Measurements from ENCODE around the gene CCDC97.

The CCDC97 gene

DNA sequence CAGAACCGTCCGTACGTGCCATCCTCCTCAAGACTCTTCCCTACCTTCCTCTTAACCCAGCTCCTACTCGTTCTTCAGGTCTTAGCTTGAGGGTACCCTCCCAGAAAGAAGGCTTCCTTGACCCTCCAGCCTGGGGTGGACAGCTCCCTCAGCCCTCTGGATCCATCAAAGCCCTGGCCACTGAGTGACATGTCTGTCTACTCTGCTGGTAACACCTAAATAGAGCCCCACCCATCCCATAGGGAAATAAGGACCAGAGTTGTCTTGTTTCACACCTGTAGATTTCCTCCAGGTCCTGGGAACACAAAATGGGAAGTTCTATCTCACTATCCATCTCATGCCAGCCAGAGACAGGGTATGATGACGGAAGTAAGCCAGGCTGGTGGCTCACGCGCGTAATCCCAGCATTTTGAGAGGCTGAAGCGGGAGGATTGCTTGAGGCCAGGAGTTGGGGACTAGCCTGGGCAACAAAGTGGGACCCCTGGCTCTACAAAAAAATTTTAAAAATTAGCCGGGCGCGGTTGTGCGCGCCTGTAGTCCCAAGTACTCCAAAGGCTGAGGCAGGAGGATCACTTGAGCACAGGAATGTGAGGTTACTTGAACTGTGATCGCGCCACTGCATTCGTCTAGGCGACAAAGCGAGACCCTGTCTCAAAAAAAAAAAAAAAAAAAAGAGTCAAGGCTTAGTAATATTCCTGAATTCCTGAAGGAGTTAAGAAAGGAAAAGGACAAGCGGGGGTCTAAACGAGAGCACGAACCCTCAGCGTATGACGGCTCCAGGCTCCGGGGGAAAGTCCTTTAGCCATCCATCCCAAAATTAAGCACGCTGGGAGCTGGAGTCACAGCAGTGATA, 566 bp upstream of the CCDC97 start:
- no peak for DNase-seq (ENCODE audit: low spot score)
- in situ Hi-C loops (cut with MboI; ENCODE audit: low sequenced_read_pairs, unreplicated experiment) = no loop called here
- TF ChIP-seq, protein P1, sequence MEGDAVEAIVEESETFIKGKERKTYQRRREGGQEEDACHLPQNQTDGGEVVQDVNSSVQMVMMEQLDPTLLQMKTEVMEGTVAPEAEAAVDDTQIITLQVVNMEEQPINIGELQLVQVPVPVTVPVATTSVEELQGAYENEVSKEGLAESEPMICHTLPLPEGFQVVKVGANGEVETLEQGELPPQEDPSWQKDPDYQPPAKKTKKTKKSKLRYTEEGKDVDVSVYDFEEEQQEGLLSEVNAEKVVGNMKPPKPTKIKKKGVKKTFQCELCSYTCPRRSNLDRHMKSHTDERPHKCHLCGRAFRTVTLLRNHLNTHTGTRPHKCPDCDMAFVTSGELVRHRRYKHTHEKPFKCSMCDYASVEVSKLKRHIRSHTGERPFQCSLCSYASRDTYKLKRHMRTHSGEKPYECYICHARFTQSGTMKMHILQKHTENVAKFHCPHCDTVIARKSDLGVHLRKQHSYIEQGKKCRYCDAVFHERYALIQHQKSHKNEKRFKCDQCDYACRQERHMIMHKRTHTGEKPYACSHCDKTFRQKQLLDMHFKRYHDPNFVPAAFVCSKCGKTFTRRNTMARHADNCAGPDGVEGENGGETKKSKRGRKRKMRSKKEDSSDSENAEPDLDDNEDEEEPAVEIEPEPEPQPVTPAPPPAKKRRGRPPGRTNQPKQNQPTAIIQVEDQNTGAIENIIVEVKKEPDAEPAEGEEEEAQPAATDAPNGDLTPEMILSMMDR (IDR thresholded peaks at IDR 0.05; ENCODE audit: borderline replicate concordance, control extremely low read depth, extremely low read depth, insufficient read depth, missing control alignments) = no peak

DNA sequence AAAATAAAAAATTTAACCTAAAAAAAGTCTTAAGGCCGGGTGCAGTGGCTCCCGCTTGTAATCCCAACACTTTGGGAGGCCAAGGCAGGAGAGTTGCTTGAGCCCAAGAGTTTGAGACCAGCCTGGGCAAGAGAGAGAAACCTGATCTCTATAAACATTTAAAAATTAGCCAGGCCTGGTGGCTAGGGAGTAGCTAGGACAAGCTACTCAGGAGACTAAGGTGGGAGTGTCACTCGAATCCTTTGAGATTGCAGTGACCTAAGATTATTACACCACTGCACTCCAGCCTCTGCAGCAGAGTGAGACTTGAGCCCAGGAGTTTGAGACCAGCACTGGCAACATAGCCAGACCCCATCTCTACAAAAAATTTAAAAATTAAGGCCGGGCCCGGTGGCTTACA, 1.1 kb downstream of the CCDC97 start:
- DNase-seq (ENCODE audit: low spot score) = no peak
- TF ChIP-seq, protein P1 (IDR thresholded peaks at IDR 0.05; ENCODE audit: borderline replicate concordance, control extremely low read depth, extremely low read depth, insufficient read depth, missing control alignments) = no peak
- in situ Hi-C loops (cut with MboI; ENCODE audit: low sequenced_read_pairs, unreplicated experiment) = no loop called here

DNA sequence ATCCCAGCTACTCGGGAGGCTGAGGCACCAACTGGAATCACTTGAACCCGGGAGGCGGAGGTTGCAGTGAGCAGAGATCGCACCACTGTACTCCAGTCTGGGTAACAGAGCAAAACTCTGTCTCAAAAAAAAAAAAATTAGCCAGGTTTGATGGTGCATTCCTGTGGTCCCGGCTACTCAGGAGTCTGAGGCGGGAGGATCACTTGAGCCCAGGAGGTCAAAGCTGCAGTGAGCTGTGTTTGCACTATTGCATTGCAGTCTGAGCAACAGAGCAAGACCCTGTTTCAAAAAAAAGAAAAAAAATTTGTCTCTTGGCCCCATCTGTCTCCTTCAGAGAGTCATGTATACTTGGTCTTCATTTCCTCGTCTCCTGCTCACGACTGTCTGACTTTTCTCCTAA, 1.6 kb downstream of the CCDC97 start:
- in situ Hi-C loops (cut with MboI; ENCODE audit: low sequenced_read_pairs, unreplicated experiment) = no loop called here
- TF ChIP-seq, protein P1 (IDR thresholded peaks at IDR 0.05; ENCODE audit: borderline replicate concordance, control extremely low read depth, extremely low read depth, insufficient read depth, missing control alignments) = no peak
- DNase-seq (ENCODE audit: low spot score) = no peak

DNA sequence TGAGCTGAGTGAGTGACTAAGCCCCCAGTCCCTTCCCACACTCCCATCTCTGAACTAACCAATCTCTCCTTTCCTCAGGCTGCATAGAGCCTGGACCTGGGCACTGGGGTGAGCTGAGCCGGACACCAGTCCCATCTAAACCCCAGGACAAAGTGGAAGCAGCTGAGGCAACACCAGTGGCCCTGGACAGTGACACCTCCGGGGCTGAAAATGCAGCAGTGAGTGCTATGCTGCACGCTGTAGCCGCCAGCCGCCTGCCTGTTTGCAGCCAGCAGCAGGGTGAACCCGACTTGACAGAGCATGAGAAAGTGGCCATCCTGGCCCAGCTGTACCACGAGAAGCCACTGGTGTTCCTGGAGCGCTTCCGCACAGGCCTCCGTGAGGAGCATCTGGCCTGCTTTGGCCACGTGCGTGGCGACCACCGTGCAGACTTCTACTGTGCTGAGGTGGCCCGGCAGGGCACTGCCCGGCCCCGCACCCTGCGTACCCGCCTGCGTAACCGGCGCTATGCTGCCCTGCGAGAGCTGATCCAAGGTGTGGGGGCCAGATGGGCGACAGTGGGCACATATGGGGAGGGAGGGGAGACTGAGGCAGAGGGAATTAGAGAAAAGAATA, 6.4 kb downstream of the CCDC97 start:
- in situ Hi-C loops (cut with MboI; ENCODE audit: low sequenced_read_pairs, unreplicated experiment) = no loop called here
- TF ChIP-seq, protein P1 (IDR thresholded peaks at IDR 0.05; ENCODE audit: borderline replicate concordance, control extremely low read depth, extremely low read depth, insufficient read depth, missing control alignments) = no peak
- DNase-seq (ENCODE audit: low spot score) = no peak

DNA sequence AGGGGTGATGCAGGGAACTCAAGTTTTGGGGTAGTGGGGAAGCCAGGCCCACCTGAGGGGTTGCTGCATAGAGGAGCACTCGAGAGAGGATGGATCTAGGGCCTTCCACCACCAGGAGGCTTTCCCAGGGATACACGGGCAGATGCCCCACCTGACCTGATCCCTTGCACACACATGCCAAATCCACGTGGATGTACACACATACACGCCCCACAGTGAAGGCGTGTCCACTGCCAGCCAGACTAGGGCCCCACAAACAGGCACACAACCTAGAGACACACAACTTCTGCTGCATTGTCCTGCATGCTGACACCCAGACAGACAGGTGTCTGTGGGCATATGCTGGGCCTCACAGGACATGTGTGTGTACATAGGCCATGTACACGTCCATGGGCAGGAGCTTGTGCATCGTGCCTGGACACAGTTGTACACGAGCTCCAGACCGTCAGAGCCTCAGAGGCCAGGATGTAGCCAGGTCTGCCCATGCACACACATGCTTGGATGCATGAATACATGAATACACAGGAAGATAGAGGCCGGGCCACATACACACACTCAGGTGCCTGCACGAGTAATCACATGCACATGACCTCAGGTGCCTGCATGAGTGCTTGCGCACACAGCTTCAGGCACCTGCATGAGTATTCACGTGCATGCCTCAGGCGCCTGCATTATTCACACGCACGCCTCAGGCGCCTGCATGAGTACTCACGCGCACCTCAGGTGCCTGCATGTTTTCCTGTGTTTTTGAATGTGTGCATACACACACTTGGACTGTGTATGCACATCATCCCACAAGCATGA, 8.9 kb downstream of the CCDC97 start:
- in situ Hi-C loops (cut with MboI; ENCODE audit: low sequenced_read_pairs, unreplicated experiment) = no loop called here
- no peak for DNase-seq (ENCODE audit: low spot score)
- TF ChIP-seq, protein P1 (IDR thresholded peaks at IDR 0.05; ENCODE audit: borderline replicate concordance, control extremely low read depth, extremely low read depth, insufficient read depth, missing control alignments) = no peak

DNA sequence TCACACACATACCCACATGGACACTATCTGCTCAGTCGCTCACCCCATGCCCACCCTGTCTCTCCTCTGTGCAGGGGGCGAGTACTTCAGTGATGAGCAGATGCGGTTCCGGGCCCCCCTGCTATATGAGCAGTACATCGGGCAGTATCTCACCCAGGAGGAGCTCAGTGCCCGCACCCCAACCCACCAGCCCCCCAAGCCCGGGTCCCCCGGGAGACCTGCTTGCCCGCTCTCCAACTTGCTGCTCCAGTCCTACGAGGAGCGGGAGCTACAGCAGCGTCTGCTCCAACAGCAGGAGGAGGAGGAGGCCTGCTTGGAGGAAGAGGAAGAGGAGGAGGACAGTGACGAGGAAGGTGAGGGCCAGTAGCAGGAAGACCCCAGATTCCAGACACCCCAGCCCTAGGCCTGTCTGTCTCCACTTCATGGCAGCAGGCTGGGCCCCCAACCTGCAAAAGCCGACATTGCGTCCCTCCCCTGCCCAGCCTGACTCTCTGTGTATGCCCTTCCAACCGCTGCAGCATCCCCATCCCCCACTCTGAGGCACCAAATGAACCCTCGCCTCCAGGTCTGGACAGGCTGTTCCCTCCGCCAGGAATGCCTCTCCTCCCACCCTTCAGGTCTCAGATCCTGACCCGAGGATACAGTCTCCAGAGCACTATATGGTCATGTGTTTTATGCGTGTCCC, 9.7 kb downstream of the CCDC97 start:
- in situ Hi-C loops (cut with MboI; ENCODE audit: low sequenced_read_pairs, unreplicated experiment) = no loop called here
- TF ChIP-seq, protein P1 (IDR thresholded peaks at IDR 0.05; ENCODE audit: borderline replicate concordance, control extremely low read depth, extremely low read depth, insufficient read depth, missing control alignments) = no peak

More for the DNA sequence above, 9.7 kb downstream of the CCDC97 start:
- no peak for DNase-seq (ENCODE audit: low spot score)
